NOMO-1 (cell line): ENCODE results near the gene EBLN2.
"Not testable (repeated sequence)": the region's sequence is repeated elsewhere in the genome, so short reads cannot be mapped to it uniquely, and the experiment has no call there.

Experiments used
- DNase-seq, 2 experiments: peaks; one replicate each; lab custom pipeline; 2025; ENCODE audit not compliant: unreplicated experiment in 2 of 2; lab: John Stamatoyannopoulos, UW

EBLN2 gene

DNA sequence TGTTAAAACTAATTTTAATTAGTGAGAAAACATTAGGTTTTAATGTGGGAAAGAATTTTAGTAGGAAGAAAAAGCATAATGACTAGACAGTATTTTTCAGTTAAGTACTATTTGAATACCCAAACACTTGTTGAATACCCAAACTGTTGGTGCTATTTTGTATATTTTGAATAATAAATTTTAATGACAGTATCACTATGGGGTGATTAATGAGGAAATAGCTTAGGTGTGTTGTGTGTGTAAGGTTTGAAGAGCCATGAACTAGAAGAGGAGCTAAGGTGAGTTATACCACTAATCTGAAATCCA, 4.7 kb upstream of the EBLN2 start:
- no peak for DNase-seq

DNA sequence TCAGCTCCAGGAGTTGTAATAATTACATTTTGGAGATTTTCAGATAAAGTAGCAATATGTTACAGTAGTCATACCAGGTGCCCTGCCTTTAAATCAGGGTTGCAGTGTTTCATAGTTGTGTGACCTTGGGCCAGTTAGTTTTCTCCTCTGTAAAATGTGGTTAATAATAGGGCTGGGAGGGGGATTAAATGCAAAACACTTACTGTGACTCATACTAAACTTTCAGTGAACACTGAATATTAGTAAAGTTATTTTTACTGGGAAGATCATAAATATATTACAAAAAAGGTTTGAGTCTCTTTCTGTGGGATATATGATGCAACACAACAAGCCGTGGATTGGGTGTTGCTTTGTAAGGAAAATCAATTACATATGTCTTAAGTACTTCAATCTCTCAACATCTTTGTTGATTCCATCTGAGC, 1.1 kb upstream of the EBLN2 start:
- no peak for DNase-seq

DNA sequence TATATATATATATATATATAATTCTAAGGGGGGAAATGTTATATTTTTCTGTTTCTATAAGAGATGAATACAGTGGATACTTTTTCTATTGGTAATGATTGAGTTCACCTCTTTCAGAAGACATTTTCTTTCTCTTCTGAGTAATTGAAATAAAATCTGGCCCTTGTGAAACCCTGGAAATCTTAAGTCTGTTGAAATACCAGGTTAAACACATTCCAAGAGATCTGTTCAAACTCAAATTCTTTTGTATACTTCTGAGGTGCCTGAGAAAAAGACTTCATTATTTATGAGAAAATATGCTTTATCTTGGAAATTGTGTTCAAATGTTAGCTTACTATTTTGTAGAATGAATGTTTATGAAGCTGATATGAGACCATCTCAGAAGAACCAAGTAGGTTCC, 4.8 kb downstream of the EBLN2 start:
- not testable (repeated sequence) for DNase-seq

DNA sequence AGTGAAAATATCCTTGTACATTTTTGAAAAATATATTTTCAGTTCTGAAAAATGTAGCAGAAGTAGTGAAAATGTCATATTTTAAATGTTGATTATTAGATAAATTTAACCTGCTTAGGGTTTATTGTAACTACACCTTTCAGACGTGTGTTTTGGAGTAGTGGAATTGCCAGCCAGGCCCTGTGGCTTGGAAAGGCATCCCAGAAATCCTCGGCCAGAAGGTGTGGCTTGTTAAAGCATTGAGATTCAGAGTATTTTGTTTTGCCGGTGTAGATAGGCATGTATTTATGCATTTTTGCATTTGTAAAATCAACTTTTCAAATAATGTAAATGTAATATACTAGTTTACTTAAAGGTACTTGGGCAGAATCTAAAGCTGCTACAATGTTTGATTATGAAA, 7.0 kb downstream of the EBLN2 start:
- DNase-seq, result no peak

DNA sequence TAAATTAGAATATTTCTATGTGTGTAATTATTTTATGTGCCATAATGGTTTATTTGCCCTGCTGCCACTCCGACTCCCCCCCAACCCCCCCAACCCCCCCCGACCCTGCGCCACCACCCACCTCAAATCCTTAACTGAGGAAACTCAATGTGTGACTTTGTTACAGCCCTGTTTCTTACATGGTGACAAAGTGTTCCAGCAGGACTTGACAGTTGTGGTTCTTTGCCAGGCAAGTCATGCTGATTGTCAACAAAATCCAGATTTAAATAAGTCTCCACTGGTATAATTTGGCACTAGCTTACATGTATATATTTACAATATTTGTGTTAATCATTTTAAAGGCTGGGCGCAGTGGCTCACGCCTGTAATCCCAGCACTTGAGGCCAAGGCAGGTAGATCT, 7.7 kb downstream of the EBLN2 start:
- no peak for DNase-seq

DNA sequence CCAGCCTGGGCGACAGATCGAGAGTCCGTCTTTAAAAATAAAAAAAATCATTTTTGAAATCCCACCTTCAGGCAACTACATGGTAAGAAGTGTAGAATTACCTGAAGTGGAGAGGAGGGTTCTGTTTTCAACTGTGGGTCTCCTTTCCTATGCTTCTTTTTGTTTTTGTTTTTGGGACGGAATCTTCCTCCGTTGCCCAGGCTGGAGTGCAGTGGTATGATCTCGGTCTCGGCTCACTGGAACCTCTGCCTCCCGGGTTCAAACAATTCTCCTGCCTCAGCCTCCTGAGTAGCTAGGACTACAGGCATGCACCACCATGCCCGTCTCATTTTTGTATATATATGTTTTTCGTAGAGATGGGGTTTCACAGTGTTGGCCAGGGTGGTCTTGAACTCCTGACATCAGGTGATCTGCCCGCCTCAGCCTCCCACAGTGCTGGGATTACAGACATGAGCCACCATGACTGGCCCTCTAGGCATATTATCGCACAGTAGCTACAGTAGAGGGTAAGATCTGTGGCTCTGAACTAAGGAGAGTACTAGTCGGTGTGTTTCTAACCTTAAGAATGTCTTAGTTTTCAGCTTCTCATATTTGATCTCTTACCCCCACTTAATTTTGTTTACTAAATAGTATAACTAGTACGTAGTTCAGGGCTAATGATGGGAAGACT, 8.5 kb downstream of the EBLN2 start:
- no peak for DNase-seq

DNA sequence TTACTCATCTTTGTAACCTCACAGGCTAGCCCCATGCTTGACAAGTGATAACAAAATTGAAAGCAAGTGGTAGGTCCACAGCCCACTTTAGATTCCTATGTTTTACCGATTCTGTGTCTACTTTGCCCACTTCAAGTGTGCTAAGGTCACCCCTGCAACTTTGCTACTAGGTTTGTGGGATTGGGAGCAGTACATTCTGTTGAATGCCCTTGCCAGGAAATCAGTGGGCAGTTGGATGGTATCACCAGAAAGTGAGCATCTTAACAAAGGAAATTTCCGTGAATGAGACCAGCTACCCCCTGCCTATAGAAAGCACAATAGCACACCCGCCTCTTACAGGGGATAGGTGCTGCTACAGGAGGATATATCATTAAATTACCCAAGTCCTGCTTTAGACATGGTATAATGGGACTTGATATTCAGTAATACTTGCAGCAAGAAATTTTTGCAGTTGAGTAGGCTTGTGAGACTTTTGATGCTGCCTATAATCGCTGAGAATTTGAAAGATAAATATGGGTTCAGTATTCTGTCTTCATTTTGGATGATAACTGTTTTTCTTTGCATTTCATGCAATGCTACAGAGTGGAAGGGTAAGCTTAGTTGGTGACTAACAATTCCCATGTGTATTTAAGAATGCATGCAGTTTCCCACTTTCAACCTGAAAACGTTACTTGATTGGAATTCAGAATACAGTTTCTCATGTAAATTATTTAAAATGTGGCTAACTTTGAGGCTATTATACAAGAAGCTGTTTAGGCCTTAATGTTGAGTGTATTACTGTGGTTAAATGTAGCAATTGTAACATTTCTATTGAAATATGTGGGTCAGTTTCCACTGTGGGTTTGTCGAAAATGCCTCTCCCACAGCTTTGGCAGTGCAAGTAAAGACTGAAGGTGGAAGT, 9.5 kb downstream of the EBLN2 start:
- no peak for DNase-seq

DNA sequence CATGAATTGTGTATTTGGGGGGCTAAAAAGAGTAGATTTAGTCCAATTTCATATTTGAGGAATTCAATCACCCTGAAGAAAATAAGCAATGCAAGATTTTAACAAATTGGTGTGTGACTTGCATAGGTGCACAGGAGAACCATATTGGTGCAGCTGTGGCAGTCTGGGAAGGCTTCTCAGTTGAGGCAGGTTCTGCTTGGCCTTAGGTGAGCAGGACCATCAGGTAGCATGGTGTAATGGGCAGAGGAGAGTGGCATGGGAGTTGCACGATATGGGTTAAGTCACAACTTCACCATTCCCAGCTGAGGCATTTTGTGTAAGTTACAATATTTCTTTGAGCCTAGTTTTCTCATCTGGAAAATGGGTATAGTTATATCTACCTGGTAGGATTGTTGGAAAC, 10.5 kb downstream of the EBLN2 start:
- DNase-seq, result no peak

DNA sequence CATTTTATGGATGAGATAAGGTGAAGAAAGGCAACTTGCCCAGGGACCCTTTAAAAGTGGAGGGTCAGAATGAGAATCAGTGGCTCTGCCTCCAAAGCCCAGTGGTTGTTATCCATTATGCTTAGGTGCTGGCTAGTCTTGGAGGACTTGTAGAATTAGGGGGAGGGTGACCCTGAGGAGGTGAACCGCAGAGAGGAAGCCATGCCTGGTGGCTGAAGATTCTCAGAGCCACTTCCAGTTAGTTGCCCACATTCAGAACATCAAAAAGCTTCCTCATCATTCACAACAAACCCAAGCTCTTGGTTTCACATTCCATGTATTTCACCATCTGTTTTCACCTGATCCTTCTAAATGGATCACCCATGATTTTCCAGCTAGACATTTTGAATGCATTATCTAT, 11.2 kb downstream of the EBLN2 start:
- DNase-seq, result no peak

DNA sequence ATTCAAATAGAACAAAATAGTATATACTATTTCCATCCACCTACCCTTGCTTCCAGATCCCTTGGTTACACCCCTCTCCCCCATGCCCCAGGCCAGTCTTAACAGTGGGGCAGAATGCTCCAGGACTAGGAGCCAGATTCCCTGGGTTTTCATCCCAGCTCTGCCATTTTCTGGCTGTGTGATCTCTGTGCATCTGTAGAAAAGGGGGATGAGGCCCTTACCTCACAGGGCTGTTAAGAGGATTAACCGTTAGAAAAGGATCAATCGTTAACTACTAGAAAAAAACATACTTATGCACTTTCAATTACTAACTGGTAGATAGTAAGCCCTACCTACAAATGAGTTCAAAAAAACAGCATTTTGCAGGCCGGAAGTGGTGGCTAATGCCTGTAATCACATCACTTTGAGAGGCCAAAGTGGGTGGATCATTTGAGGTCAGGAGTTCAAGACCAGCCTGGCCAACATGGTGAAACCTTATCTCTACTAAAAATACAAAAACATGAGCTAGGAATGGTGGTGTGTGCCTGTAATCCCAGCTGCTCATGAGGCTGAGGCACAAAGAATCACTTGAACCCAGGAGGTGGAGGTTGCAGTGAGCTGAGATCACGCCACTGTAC, 11.7 kb downstream of the EBLN2 start:
- no peak for DNase-seq

DNA sequence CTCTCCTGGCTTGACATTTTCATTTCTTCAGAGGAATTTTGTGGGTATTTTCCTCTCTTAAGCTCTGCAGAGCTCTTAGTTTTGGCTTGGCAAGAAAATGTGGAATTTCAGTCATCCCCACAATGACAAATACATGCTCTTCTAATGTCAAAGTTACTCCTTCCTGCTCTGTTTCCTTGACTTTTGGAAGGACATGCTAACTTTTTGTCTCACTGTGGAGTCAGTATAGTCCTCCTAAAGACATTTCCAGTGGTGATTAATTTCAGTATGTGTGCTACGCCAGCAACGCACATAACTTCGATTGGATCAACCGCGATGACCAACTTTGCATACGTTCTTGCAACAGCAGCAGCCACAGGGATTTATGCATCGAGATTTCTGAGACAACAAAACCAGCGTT, 13.3 kb downstream of the EBLN2 start:
- no peak for DNase-seq

DNA sequence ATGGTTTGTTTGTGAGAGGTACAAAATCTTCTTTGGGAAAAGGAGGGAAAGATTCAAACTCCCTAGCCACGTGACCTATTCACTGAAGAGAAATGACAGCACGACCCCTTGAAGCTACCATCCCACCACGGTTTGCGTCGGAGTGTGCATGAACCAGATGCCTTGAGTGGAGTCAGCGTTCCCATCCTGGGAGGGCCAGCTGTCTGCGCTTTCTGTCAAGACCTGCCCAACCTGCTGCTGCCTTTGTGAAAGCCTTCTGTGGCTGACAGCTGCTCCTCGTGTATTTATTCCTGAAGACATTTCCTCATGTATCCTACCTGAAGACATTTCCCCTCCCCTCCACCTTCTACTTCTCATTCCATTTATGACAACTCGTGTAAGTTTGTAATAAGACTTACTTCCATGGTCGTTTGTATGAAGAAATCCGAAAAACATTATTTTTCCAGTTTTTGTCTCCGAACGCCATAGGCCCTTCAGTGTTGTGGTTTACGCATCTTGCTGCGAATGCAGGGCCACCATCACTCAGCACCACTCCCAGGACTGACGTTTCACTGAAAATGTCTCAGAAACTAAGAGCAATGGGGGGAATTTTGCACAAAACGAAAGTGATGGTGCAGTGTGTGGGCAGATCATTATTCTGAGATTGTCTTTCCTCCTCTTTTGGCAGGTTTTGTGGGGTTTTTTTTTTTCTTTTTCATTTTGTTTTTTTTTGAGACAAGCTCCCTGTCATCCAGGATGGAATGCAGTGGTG, 18.9 kb downstream of the EBLN2 start:
- DNase-seq, result no peak

DNA sequence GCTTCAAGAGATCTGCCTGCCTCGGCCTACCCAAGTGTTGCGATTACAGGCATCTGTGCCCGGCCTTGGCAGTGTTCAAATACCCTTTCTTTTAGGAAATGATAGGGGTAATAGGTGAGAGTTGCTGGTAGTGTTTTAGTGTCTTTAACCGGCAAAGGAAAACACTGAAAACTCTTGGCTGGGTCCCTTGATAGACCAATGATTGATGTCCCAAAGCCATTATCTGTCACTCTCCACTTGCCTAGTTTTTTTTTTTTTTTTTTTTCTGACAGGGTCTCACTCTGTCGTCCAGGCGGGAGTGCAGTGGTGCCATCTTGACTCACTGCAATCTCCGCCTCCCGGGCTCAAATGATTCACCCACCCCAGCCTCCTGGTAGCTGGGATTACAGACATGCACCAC, 19.7 kb downstream of the EBLN2 start:
- no peak for DNase-seq

DNA sequence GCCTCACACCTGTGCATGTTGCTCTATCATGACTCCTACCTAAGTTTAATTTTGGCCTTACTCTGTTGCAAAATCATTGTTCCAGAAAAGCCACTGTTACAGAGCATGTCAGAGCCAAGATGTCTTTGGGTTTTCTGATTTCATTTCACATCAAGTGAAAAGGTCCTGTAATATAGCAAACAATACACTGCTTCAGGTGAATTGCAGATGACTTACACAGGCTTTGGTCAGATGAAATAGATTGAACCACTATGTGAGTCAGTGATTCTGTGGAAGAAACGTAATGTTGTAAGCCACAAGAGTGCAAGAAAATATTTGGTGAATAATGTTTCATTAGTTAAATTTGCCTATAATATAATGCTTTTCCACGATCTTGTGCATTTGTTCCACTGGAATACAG, 22.7 kb downstream of the EBLN2 start:
- DNase-seq, result no peak

DNA sequence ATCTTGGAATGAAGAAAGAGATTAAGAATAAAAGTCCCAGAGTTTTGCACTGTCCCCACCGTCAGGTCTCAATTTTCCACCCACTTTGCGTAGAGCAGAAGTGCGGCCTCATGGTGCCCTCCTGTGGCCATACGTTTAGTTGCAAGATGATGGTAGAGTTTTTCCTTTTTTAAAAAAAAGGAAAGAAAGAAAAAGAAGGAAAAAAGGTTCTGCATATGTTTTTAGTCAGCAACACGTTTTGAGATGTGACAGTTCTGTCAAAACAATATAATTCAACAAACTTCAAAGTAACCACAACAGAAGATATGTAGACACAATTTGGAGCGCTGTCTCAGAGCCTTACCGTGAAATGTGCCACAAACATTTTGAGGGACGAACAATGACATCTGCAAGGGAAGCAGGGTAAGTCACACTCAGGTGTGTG, 24.6 kb downstream of the EBLN2 start:
- peak; percentile 3 to 28 for DNase-seq

DNA sequence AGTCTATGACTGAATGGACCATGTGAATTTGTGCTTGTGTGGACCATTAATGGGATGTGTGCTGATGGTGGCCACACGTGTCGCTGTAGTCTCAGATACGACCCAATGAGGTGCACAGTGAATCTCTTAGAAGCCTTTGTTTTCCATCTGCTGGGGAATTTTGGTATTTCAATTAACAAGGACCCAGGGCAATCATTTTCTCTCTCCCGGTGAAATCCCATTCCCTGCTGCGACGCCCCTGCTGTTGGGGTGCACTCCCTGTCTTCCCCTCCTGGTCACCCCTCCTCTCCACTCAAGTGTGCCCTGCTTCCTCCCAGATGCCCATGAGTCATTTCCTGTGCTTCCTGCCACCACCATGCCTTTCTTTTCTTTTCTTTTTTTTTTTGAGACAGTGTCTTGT, 32.7 kb downstream of the EBLN2 start:
- DNase-seq, result peak; percentile 69 to 81

DNA sequence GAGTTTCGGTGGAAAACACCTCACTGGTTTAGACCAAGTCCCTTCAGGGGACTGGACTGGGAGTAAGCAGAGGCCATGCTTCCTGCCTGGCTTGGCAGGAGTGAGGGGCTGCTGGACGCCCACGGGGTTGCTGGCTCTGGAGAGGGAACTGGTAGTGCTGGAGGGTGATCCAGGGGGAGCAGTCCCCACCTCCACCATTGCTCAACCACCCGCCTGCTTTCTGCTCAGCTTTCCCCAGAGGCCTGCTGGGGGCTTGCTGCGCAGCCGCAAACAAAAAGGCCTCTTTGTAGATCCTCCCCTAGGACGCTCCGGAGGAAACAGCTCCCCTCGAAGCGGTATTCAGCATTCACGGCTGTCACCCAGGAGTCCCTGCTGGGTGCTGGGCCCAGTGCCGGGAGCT, 33.5 kb downstream of the EBLN2 start:
- DNase-seq, result peak in 1 of 2 experiments; percentile 24

DNA sequence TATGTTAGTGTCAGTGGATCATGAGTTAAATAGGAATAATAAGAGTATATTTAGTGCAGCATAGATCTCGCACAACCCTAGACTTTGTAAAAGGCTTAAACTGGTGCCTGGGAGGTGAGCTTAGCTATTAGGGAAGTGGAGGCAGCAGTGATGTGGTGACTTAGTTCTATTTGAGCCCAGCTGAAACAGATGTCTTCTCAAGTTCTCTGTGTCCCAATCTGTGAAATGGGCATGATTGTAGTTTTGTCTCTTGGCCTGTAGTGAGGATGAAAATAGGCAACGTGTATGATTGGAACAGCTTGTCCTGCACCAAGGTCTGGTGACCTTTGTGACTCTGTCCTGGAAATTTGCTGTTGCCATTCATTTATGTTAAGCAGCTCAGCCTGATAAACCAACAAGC, 34.7 kb downstream of the EBLN2 start:
- DNase-seq, result no peak

DNA sequence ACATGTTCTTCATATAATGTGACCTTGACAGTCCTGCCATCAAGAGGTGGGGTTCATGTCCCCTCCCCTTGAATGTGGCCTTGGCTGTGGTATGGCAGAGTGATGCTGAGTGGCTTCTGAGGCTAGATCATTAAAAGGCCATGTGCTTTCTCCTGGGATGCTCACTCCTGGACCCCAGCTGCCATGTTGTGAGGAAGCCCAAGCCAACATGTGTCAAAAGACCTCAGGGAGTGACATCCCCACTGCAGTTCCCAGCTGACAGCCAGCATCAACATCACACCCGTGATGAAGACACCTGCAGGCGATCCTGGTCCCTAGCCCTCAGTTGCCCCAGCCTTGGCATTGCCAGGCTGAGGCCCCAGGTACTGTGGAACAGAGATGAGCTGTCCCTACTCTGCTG, 36.6 kb downstream of the EBLN2 start:
- no peak for DNase-seq

DNA sequence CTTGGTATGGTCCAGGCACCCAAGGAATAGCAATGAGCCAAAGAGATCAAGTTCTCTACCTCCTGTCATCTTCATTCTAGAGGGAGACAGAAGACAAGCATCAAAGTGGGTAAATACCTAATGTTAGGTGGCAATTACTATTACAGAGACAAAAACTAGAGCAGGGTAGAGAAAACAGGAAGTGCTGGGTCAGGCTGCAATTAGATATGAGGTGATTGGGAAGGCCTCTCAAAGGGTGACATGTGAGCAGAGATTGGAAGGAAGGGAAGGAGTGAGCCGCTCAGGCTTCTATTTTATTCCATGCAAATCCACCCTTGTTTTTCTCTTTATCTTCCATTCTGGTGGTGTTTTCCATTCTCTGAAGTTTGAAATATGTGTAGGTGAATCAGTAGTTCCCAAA, 37.4 kb downstream of the EBLN2 start:
- peak; percentile 4 to 64 for DNase-seq
